ENCODE measurements around the gene OPHN1. TPM values are rescaled to one million over a fixed set of nuclear protein-coding genes. Genes with fewer than 3 reads are reported as not detected.

Gene OPHN1
- total RNA-seq, 4 donors from 2014 or later, result 4.6 to 27.7 (median 10.8) TPM

DNA sequence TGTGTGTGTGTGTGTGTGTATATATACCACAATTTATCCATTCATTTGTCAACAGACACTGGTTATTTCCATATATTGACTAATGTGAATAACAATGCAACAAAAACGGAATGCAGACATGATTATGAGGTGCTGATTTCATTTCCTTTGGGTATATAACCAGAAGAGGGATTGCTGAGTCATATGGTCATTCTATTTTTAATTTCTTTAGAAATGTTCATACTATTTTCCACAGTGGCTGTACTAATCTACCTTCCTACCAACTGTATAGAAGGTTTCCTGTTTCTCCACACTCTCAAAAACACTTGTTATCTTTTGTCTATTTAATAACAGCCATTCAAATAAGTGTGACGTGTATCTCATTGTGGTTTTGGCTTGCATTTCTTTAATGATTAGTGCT, 269.9 kb downstream of the OPHN1 start:
- no peak for DNase-seq
- no peaks in the 10 kb centered on the region for H3K36me3 ChIP-seq
- H3K4me3 ChIP-seq, result no peak overlapping the region
- H3K27ac ChIP-seq, result no peak overlapping the region
- TF ChIP-seq, protein P1, sequence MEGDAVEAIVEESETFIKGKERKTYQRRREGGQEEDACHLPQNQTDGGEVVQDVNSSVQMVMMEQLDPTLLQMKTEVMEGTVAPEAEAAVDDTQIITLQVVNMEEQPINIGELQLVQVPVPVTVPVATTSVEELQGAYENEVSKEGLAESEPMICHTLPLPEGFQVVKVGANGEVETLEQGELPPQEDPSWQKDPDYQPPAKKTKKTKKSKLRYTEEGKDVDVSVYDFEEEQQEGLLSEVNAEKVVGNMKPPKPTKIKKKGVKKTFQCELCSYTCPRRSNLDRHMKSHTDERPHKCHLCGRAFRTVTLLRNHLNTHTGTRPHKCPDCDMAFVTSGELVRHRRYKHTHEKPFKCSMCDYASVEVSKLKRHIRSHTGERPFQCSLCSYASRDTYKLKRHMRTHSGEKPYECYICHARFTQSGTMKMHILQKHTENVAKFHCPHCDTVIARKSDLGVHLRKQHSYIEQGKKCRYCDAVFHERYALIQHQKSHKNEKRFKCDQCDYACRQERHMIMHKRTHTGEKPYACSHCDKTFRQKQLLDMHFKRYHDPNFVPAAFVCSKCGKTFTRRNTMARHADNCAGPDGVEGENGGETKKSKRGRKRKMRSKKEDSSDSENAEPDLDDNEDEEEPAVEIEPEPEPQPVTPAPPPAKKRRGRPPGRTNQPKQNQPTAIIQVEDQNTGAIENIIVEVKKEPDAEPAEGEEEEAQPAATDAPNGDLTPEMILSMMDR (IDR thresholded peaks at IDR 0.05), result no peak
- no peak for TF ChIP-seq POLR2A (IDR thresholded peaks at IDR 0.05)
- H3K27me3 ChIP-seq, result no peaks in the 10 kb centered on the region
- no peaks in the 10 kb centered on the region for H3K9me3 ChIP-seq
- intact Hi-C loops (cut with DNase I; ENCODE audit: low total_unique reads), result no loop called here
- no peaks in the 10 kb centered on the region for H3K4me1 ChIP-seq

DNA sequence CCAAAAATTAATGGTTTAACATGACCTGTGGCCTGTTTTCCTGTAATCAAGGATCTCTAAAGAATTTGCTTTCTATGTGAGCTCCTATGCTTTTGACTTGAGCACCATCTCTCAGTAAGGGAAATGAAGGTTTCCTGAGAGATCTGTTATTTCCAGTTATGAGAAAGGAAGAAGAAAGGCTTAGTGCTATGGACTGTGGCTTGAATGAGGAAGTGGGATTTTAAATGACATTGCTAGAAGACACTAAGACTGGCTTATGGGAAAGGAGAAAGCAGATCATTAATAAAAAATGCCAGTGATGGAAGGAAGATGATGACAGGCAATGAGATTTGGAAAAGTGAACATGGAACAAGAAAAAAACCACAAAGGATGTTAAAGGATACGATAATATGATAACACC, 285.4 kb downstream of the OPHN1 start:
- Histone ChIP-seq H3K4me1 (no peaks in the 10 kb centered on the region), H3K9me3 (no peaks in the 10 kb centered on the region), H3K27me3 (no peaks in the 10 kb centered on the region), H3K36me3 (no peaks in the 10 kb centered on the region), H3K27ac (no peak overlapping the region), H3K4me3 (no peak overlapping the region)
- intact Hi-C loops (cut with DNase I; ENCODE audit: low total_unique reads), result no loop called here
- DNase-seq, result no peak
- TF ChIP-seq, protein P1 (IDR thresholded peaks at IDR 0.05), result no peak
- TF ChIP-seq POLR2A (IDR thresholded peaks at IDR 0.05), result no peak

DNA sequence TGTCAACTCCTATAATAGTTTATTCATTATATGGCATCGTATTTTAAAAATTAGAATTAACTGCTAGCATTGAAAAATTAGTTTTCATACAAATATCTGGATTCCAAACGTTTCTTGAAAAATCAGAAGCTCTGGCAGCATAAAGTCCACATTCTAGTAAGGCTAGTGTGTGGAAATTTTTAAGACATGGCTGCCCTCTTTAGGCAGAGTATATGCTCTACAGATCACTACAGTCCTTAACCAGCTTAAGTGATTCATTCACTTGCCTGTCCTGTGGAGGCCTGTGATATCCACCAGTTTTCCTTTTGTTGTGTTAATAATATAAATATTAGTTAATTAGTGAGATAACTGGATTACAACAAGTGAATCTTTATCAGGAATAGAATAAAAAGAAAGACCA, 287.2 kb downstream of the OPHN1 start:
- TF ChIP-seq POLR2A (IDR thresholded peaks at IDR 0.05), result no peak
- TF ChIP-seq, protein P1 (IDR thresholded peaks at IDR 0.05), result peak; percentile 31 to 58 (median 37)
- H3K4me1 ChIP-seq, result no peaks in the 10 kb centered on the region
- no peak overlapping the region for H3K27ac ChIP-seq
- DNase-seq, result no peak
- H3K4me3 ChIP-seq, result no peak overlapping the region
- H3K36me3 ChIP-seq, result no peaks in the 10 kb centered on the region
- intact Hi-C loops (cut with DNase I; ENCODE audit: low total_unique reads), result no loop called here
- no peaks in the 10 kb centered on the region for H3K9me3 ChIP-seq
- H3K27me3 ChIP-seq, result no peaks in the 10 kb centered on the region

DNA sequence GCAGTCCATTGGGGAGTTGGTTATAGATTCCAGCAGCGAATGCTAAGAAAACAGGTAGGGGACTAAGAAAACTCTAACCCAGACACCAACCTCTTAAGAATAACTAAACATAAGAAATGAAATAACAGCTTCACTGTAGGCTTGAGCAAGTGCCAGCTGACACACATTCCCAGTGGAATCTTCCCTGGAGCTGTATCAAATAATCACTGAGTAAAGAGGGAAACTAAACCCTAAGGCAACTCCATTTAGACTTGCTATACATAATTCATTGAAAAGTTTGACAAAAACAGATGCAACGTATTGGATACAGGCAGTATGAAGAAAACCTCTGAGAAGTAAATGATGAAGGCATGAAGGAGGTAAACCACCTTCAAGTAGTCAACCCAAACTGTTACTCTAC, 293.5 kb downstream of the OPHN1 start:
- H3K27ac ChIP-seq, result no peak overlapping the region
- H3K36me3 ChIP-seq, result no peaks in the 10 kb centered on the region
- no peaks in the 10 kb centered on the region for H3K27me3 ChIP-seq
- H3K9me3 ChIP-seq, result no peaks in the 10 kb centered on the region
- intact Hi-C loops (cut with DNase I; ENCODE audit: low total_unique reads), result no loop called here
- no peak overlapping the region for H3K4me3 ChIP-seq
- no peak for TF ChIP-seq POLR2A (IDR thresholded peaks at IDR 0.05)
- TF ChIP-seq, protein P1 (IDR thresholded peaks at IDR 0.05), result no peak
- DNase-seq, result no peak
- no peaks in the 10 kb centered on the region for H3K4me1 ChIP-seq

DNA sequence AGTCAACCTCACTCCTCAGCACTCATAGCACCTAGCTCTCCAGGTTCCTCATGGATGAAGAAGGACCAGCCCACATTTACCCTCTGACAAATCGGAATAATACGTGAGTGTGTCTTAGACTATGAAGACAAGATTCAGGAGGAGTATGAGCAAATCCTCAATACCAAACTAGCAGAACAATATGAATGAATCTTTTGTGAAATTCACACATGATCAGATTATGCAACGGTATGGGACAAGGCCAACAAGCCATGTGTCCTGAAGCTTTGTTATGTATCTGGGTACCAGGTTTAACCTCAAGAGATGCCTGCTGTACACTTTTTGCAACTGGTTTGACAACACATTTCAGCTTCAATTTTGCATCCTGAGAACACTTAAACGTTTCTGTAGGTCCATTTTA, 300.1 kb downstream of the OPHN1 start:
- TF ChIP-seq, protein P1 (IDR thresholded peaks at IDR 0.05), result no peak
- TF ChIP-seq POLR2A (IDR thresholded peaks at IDR 0.05), result no peak
- intact Hi-C loops (cut with DNase I; ENCODE audit: low total_unique reads), result no loop called here
- no peak overlapping the region for H3K4me3 ChIP-seq
- no peaks in the 10 kb centered on the region for H3K27me3 ChIP-seq
- no peaks in the 10 kb centered on the region for H3K4me1 ChIP-seq
- no peaks in the 10 kb centered on the region for H3K36me3 ChIP-seq
- peaks cover 0 to 4% of the 10 kb centered on the region in 2 donors for H3K9me3 ChIP-seq
- H3K27ac ChIP-seq, result no peak overlapping the region
- DNase-seq, result no peak
